ENCODE data around the gene DCDC2.

Gene DCDC2

GRCh38 chr6:24397631-24398030, 39.8 kb upstream of the DCDC2 start:
- ChIA-PET POLR2A (no interaction called here), CTCF (interaction anchor here (0.6 kb wide), 1 partner anchor 38 kb away, joined by 3 read pairs; no protein-coding TSS in a partner anchor)

GRCh38 chr6:24396824-24397223, 39.0 kb upstream of the DCDC2 start:
- ChIA-PET CTCF (no interaction called here), POLR2A (no interaction called here)
- TF ChIP-seq TARDBP (IDR thresholded peaks at IDR 0.05) (no peak), BHLHE40 (IDR thresholded peaks at IDR 0.05; ENCODE audit: borderline replicate concordance) (no peak), ZNF384 (IDR thresholded peaks at IDR 0.05) (no peak), NFRKB (IDR thresholded peaks at IDR 0.05) (no peak), SP1 (IDR thresholded peaks at IDR 0.05) (no peak), FOXM1 (IDR thresholded peaks at IDR 0.05; ENCODE audit: borderline replicate concordance) (no peak), ARNT (IDR thresholded peaks at IDR 0.05) (no peak), PKNOX1 (IDR thresholded peaks at IDR 0.05) (no peak)
- no peak for DNase-seq (ENCODE audit: extremely low spot score)

More at GRCh38 chr6:24397631-24398030, 39.8 kb upstream of the DCDC2 start:
- no peak for TF ChIP-seq NFRKB (IDR thresholded peaks at IDR 0.05)
- TF ChIP-seq ZNF384 (IDR thresholded peaks at IDR 0.05), result no peak
- no peak for TF ChIP-seq HDGF (IDR thresholded peaks at IDR 0.05; ENCODE audit: borderline replicate concordance)
- no peak for TF ChIP-seq LEF1 (IDR thresholded peaks at IDR 0.05; ENCODE audit: borderline replicate concordance)
- no peak for DNase-seq (ENCODE audit: extremely low spot score)

- ChIA-PET CTCF (interaction anchor here (1.0 kb wide), 1 partner anchor 34 kb away, joined by 3 read pairs; no protein-coding TSS in a partner anchor), POLR2A (no interaction called here)
- TF ChIP-seq FOXM1 (IDR thresholded peaks at IDR 0.05; ENCODE audit: borderline replicate concordance) (no peak), TARDBP (IDR thresholded peaks at IDR 0.05) (no peak), ZNF384 (IDR thresholded peaks at IDR 0.05) (no peak), BHLHE40 (IDR thresholded peaks at IDR 0.05; ENCODE audit: borderline replicate concordance) (no peak), PKNOX1 (IDR thresholded peaks at IDR 0.05) (no peak), ELF4 (IDR thresholded peaks at IDR 0.05) (no peak), FOXA1 (IDR thresholded peaks at IDR 0.05) (no peak), LEF1 (IDR thresholded peaks at IDR 0.05; ENCODE audit: borderline replicate concordance) (no peak), SP1 (IDR thresholded peaks at IDR 0.05) (no peak), L3MBTL2 (conservative IDR thresholded peaks at IDR 0.05) (no peak), FOXK2 (IDR thresholded peaks at IDR 0.05) (no peak), CTBP1 (IDR thresholded peaks at IDR 0.05; ENCODE audit: borderline replicate concordance) (no peak), ARNT (IDR thresholded peaks at IDR 0.05) (no peak), SUZ12 (IDR thresholded peaks at IDR 0.05) (no peak), HDGF (IDR thresholded peaks at IDR 0.05; ENCODE audit: borderline replicate concordance) (no peak), NFRKB (IDR thresholded peaks at IDR 0.05) (no peak)
- no peak for DNase-seq (ENCODE audit: extremely low spot score)
Observed at GRCh38 chr6:24394780-24395437, 37.0 kb upstream of the DCDC2 start.

- ChIA-PET CTCF (no interaction called here), POLR2A (no interaction called here)
- TF ChIP-seq ARNT (IDR thresholded peaks at IDR 0.05) (no peak), LEF1 (IDR thresholded peaks at IDR 0.05; ENCODE audit: borderline replicate concordance) (no peak), BHLHE40 (IDR thresholded peaks at IDR 0.05; ENCODE audit: borderline replicate concordance) (no peak), PKNOX1 (IDR thresholded peaks at IDR 0.05) (no peak), ZNF384 (IDR thresholded peaks at IDR 0.05) (no peak), CTBP1 (IDR thresholded peaks at IDR 0.05; ENCODE audit: borderline replicate concordance) (no peak), L3MBTL2 (conservative IDR thresholded peaks at IDR 0.05) (no peak), SUZ12 (IDR thresholded peaks at IDR 0.05) (no peak), FOXA1 (IDR thresholded peaks at IDR 0.05) (no peak), HDGF (IDR thresholded peaks at IDR 0.05; ENCODE audit: borderline replicate concordance) (no peak)
- no peak for DNase-seq (ENCODE audit: extremely low spot score)
Observed at GRCh38 chr6:24394061-24394779, 36.4 kb upstream of the DCDC2 start.

GRCh38 chr6:24391756-24392405, 34.0 kb upstream of the DCDC2 start:
- ChIA-PET POLR2A (no interaction called here), CTCF (interaction anchor here (1.2 kb wide), 1 partner anchor 109 kb away, joined by 7 read pairs; no protein-coding TSS in a partner anchor)

More at GRCh38 chr6:24391756-24392405, 34.0 kb upstream of the DCDC2 start:
- DNase-seq (ENCODE audit: extremely low spot score), result no peak
- TF ChIP-seq TARDBP (IDR thresholded peaks at IDR 0.05) (no peak), HDGF (IDR thresholded peaks at IDR 0.05; ENCODE audit: borderline replicate concordance) (no peak), ARNT (IDR thresholded peaks at IDR 0.05) (no peak), PKNOX1 (IDR thresholded peaks at IDR 0.05) (no peak), NFRKB (IDR thresholded peaks at IDR 0.05) (no peak), FOXM1 (IDR thresholded peaks at IDR 0.05; ENCODE audit: borderline replicate concordance) (no peak), ZNF384 (IDR thresholded peaks at IDR 0.05) (no peak), SP1 (IDR thresholded peaks at IDR 0.05) (no peak), FOXK2 (IDR thresholded peaks at IDR 0.05) (no peak), BHLHE40 (IDR thresholded peaks at IDR 0.05; ENCODE audit: borderline replicate concordance) (no peak)

All from HEK293T (cell line).